Trophoblast cell (in vitro differentiated cells and primary cell): ENCODE data around the gene IQCH.

Experiments used
- DNase-seq, 2 donors: peaks; one replicate each; pipeline ENCODE4 v3.0.0-alpha.2; 2016
- H2AFZ ChIP-seq: 2 replicates; pipeline ENCODE4 v1.6.1; 2013; ENCODE audit warnings: low read length, moderate library complexity, mild to moderate bottlenecking; ENCODE audit not compliant: insufficient read depth, poor library complexity
- H2AK5ac ChIP-seq: 2 replicates; pipeline ENCODE4 v1.6.1; 2013; ENCODE audit warnings: mild to moderate bottlenecking, low read length
- H2BK120ac ChIP-seq: 2 replicates; pipeline ENCODE4 v1.6.1; 2013; ENCODE audit warnings: low read length, mild to moderate bottlenecking, moderate library complexity; ENCODE audit not compliant: insufficient read depth, poor library complexity
- H2BK12ac ChIP-seq: 2 replicates; pipeline ENCODE4 v1.6.1; 2013; ENCODE audit warnings: mild to moderate bottlenecking, low read length, moderate library complexity
- H2BK5ac ChIP-seq: 2 replicates; pipeline ENCODE4 v1.6.1; 2013; ENCODE audit warnings: low read length, low read depth, moderate library complexity, mild to moderate bottlenecking; ENCODE audit not compliant: poor library complexity
- H3K14ac ChIP-seq: 2 replicates; pipeline ENCODE4 v1.6.1; 2013; ENCODE audit warnings: mild to moderate bottlenecking, low read length
- H3K18ac ChIP-seq: 2 replicates; pipeline ENCODE4 v1.6.1; 2013; ENCODE audit warnings: mild to moderate bottlenecking, low read length
- H3K23ac ChIP-seq: 2 replicates; pipeline ENCODE4 v1.6.1; 2013; ENCODE audit warnings: low read length
- H3K27ac ChIP-seq: 2 replicates; pipeline ENCODE4 v1.5.1; 2013; ENCODE audit warnings: low read depth, mild to moderate bottlenecking, inconsistent platforms, low read length, moderate library complexity
- H3K27me3 ChIP-seq: 2 replicates; pipeline ENCODE4 v1.6.1; 2013; ENCODE audit warnings: inconsistent platforms, mild to moderate bottlenecking, low read length, moderate library complexity; ENCODE audit not compliant: insufficient read depth
- H3K36me3 ChIP-seq, 2 experiments: 1 replicate in 1 of 2; 2 replicates in 1 of 2; pipeline ENCODE4 v1.6.1; 2013; ENCODE audit warnings: low read length in 2 of 2, mild to moderate bottlenecking in 2 of 2, moderate library complexity in 1 of 2; ENCODE audit not compliant: insufficient read depth in 2 of 2, control insufficient read depth in 1 of 2
- H3K4ac ChIP-seq: 2 replicates; pipeline ENCODE4 v1.6.1; 2013; ENCODE audit warnings: low read depth, mild to moderate bottlenecking, low read length, moderate library complexity
- H3K4me1 ChIP-seq, 2 experiments: 1 replicate in 1 of 2; 2 replicates in 1 of 2; pipeline ENCODE4 v1.6.1; 2013; ENCODE audit warnings: low read length in 2 of 2, mild to moderate bottlenecking in 2 of 2, moderate library complexity in 1 of 2; ENCODE audit not compliant: insufficient read depth in 2 of 2, control insufficient read depth in 1 of 2
- H3K4me2 ChIP-seq: 2 replicates; pipeline ENCODE4 v1.6.1; 2013; ENCODE audit warnings: inconsistent platforms, mild to moderate bottlenecking, low read length, moderate library complexity
- H3K4me3 ChIP-seq: 2 replicates; pipeline ENCODE4 v1.5.1; 2013; ENCODE audit warnings: mild to moderate bottlenecking, low read depth, low read length, inconsistent platforms
- H3K79me1 ChIP-seq: one replicate; pipeline ENCODE4 v1.6.1; 2013; ENCODE audit warnings: low read length
- H3K79me2 ChIP-seq: 2 replicates; pipeline ENCODE4 v1.6.1; 2013; ENCODE audit warnings: low read length, mild to moderate bottlenecking; ENCODE audit not compliant: control insufficient read depth, insufficient read depth, poor library complexity
- H3K9ac ChIP-seq: 2 replicates; pipeline ENCODE4 v1.6.1; 2013; ENCODE audit warnings: mild to moderate bottlenecking, low read length
- H3K9me3 ChIP-seq: 2 replicates; pipeline ENCODE4 v1.6.1; 2013; ENCODE audit warnings: low read depth, mild to moderate bottlenecking, control low read depth, inconsistent platforms, low read length; ENCODE audit not compliant: insufficient read depth
- H4K12ac ChIP-seq: 2 replicates; pipeline ENCODE4 v1.6.1; 2013; ENCODE audit warnings: low read depth, mild to moderate bottlenecking, low read length, moderate library complexity
- H4K8ac ChIP-seq: 2 replicates; pipeline ENCODE4 v1.6.1; 2013; ENCODE audit warnings: low read depth, mild to moderate bottlenecking, low read length, moderate library complexity
- H4K91ac ChIP-seq: one replicate; pipeline ENCODE4 v1.6.1; 2013; ENCODE audit warnings: low read depth, mild to moderate bottlenecking, low read length, moderate library complexity
- WGBS: extraction: QIAGEN DNeasy Blood & Tissue Kit; methylation state at CpG from one replicate; pipeline ENCODE4 v1.1.7; 2013; ENCODE audit warnings: missing lambda C conversion rate; ENCODE audit not compliant: insufficient read length, insufficient coverage; ENCODE audit errors: extremely low coverage; 5-methylcytosine and 5-hydroxymethylcytosine counted together

IQCH gene

GRCh38 chr15:67533873-67534272 lies 279.3 kb downstream of the IQCH start:
- no peak overlapping the region for H3K23ac ChIP-seq
- no peak overlapping the region for H2AFZ ChIP-seq
- H3K14ac ChIP-seq, result no peak overlapping the region

DNA sequence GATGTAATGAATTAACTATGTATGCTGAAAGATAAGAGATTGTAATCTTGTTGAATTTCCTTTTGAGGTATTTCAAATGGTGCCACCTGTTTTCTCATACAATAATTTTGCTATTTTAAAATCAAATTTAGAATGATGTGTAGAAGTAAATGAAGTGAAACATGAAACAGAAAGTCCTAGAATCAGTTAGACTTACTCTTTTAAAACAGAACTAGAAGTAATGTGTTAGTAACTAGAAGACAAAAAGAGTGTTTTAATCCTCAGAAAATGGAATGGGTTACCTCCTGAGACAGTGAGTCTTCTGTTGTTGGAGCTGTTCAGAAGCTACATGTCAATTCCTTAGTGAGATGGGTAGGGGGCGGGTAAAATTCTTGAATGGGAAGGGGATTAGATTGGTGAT lies 279.8 kb downstream of the IQCH start:
- no peak for DNase-seq
- Histone ChIP-seq H3K14ac (no peak overlapping the region), H2BK120ac (no peak overlapping the region), H3K79me2 (no peaks in the 10 kb centered on the region), H3K4me3 (no peak overlapping the region), H4K8ac (no peak overlapping the region), H3K4me1 (no peaks in the 10 kb centered on the region), H4K91ac (no peak overlapping the region), H2BK12ac (no peak overlapping the region), H2AFZ (no peak overlapping the region), H3K4me2 (no peak overlapping the region), H2AK5ac (no peak overlapping the region), H3K9me3 (no peaks in the 10 kb centered on the region), H3K27me3 (no peaks in the 10 kb centered on the region), H3K36me3 (no peaks in the 10 kb centered on the region), H3K79me1 (no peaks in the 10 kb centered on the region), H3K9ac (no peak overlapping the region), H3K18ac (no peak overlapping the region), H2BK5ac (no peak overlapping the region), H4K12ac (no peak overlapping the region), H3K23ac (no peak overlapping the region), H3K27ac (no peak overlapping the region), H3K4ac (no peak overlapping the region)
- no CpG with 5 or more reads among the region's 1 CpG for WGBS

More at GRCh38 chr15:67533873-67534272, 279.3 kb downstream of the IQCH start:
- no peak overlapping the region for H4K12ac ChIP-seq
- H3K79me2 ChIP-seq, result no peaks in the 10 kb centered on the region
- H3K4ac ChIP-seq, result no peak overlapping the region
- no peaks in the 10 kb centered on the region for H3K27me3 ChIP-seq
- H2BK5ac ChIP-seq, result no peak overlapping the region
- no peaks in the 10 kb centered on the region for H3K4me1 ChIP-seq
- no peak overlapping the region for H3K4me2 ChIP-seq
- H3K4me3 ChIP-seq, result no peak overlapping the region
- H4K91ac ChIP-seq, result no peak overlapping the region
- no peak overlapping the region for H2BK12ac ChIP-seq
- no CpG with 5 or more reads among the region's 1 CpG for WGBS
- no peak overlapping the region for H2AK5ac ChIP-seq
- H4K8ac ChIP-seq, result no peak overlapping the region
- H3K27ac ChIP-seq, result no peak overlapping the region
- H3K36me3 ChIP-seq, result no peaks in the 10 kb centered on the region
- H3K79me1 ChIP-seq, result no peaks in the 10 kb centered on the region
- H3K9me3 ChIP-seq, result no peaks in the 10 kb centered on the region
- no peak overlapping the region for H3K9ac ChIP-seq
- no peak overlapping the region for H3K18ac ChIP-seq
- H2BK120ac ChIP-seq, result no peak overlapping the region
- DNase-seq, result no peak

- Histone ChIP-seq H4K8ac (no peak overlapping the region), H3K4ac (no peak overlapping the region)
- WGBS, result no CpG with 5 or more reads among the region's 1 CpG
Measured at GRCh38 chr15:67537771-67538170, 283.2 kb downstream of the IQCH start.

DNA sequence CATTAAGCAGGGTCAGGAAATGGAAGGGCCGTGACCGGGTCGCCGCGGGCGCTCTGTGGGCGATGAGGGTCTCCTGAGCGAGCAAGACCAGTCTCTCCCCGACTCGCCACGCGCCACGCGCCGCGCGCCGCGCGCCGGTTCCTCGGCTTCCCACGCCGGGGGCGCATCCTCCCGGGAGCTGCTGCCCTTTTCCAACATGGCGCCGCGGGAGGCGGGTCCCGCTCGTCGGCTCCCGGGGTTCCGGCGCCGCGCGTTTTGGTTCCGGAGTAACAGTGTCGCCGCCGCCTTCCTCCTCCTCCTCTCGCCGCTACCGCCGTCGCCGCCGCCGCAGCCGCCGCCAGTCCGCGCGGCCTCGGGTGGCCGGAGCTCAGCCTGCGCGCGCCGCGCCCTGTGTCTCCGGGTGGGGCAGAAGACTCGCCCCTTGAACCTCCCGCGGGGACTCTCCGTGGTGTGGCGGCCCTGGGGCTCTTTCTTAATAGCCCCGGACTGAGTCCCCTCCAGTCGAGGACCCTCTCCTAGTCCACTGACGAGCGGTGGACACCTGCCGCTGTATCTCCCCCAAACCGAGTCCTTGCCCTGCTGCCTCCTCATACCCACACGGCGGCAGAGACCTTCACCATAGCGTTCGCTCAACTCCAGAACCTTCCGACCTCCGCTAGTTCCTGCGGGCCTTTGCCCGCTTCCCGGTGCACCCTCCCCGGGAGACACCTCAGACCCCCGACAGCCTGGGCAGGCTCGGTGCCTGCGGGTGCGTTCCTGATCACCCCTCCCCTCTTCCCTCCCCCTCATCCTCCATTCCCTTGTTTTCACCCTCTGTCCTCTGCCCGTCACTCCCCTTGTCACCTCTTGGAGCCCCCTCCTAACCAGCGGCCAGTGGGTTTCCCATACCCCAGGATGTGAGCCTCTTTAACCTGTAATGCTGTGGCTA lies 288.1 kb downstream of the IQCH start, which contains the start of gene MAP2K5:
Gene MAP2K5, plus strand, starts transcription at position 284 of the 928 bp plus-strand sequence. Its CDS starts 633 bp downstream, at position 917.
- Histone ChIP-seq H2BK12ac (no peak within 1 kb of the TSS), H4K8ac (peak within 1 kb of the TSS; percentile 90), H3K18ac (peak within 1 kb of the TSS; percentile 88), H3K27me3 (no peaks in the 10 kb centered on the region), H3K4me1 (peaks cover 7 to 11% of the 10 kb centered on the region in 2 experiments), H3K9me3 (no peaks in the 10 kb centered on the region), H2AK5ac (peak within 1 kb of the TSS; percentile 45), H4K12ac (peak within 1 kb of the TSS; percentile 78), H2AFZ (peak within 1 kb of the TSS; percentile 94), H4K91ac (peak within 1 kb of the TSS; percentile 72), H3K23ac (no peak within 1 kb of the TSS), H3K36me3 (peaks cover 3 to 4% of the 10 kb centered on the region in 2 experiments), H3K79me2 (peaks cover 4% of the 10 kb centered on the region), H3K79me1 (peaks cover 4% of the 10 kb centered on the region), H3K14ac (peak within 1 kb of the TSS; percentile 82), H3K4me2 (peak within 1 kb of the TSS; percentile 96), H2BK5ac (peak within 1 kb of the TSS; percentile 23), H3K27ac (peak within 1 kb of the TSS; percentile 15), H3K9ac (peak within 1 kb of the TSS; percentile 92), H2BK120ac (peak within 1 kb of the TSS; percentile 34), H3K4me3 (peak within 1 kb of the TSS; percentile 91), H3K4ac (peak within 1 kb of the TSS; percentile 48)
- WGBS, result no CpG with 5 or more reads among the region's 91 CpGs
- peak; percentile 37 to 63 for DNase-seq

More at GRCh38 chr15:67537771-67538170, 283.2 kb downstream of the IQCH start:
- Histone ChIP-seq H3K27me3 (no peaks in the 10 kb centered on the region), H3K4me3 (no peak overlapping the region), H3K27ac (no peak overlapping the region), H2BK12ac (no peak overlapping the region), H2AFZ (no peak overlapping the region), H2BK120ac (no peak overlapping the region), H3K23ac (no peak overlapping the region), H2AK5ac (no peak overlapping the region), H3K4me2 (no peak overlapping the region), H3K9ac (no peak overlapping the region), H3K9me3 (no peaks in the 10 kb centered on the region), H3K4me1 (peaks cover 1 to 4% of the 10 kb centered on the region in 2 experiments), H3K18ac (no peak overlapping the region), H4K91ac (no peak overlapping the region), H3K36me3 (no peaks in the 10 kb centered on the region), H3K79me2 (peaks cover 4% of the 10 kb centered on the region), H2BK5ac (no peak overlapping the region), H3K79me1 (peaks cover 4% of the 10 kb centered on the region), H3K14ac (no peak overlapping the region), H4K12ac (no peak overlapping the region)
- no peak for DNase-seq
